HepG2 (cell line): ENCODE measurements around the gene KLF16.

Experiments used
- CCDC6 ChIP-seq: sonication (generic); formaldehyde crosslinking; IDR thresholded peaks from 2 replicates; pipeline ENCODE4 v1.8.1; 2022; ENCODE audit warnings: mild to moderate bottlenecking, missing genetic modification reagents, moderate library complexity
- CEBPB ChIP-seq: IDR thresholded peaks from 2 replicates; pipeline ENCODE4 v1.6.1; 2011; ENCODE audit warnings: low read depth, low read length, improper control_type of control experiment, borderline replicate concordance
- KLF16 ChIP-seq, 2 experiments: sonication (generic) in 1 of 2; formaldehyde crosslinking in 1 of 2; IDR thresholded peaks; 2 replicates each; pipeline versions ENCODE4 v1.6.1 to v1.8.0; 2016 to 2023; ENCODE audit warnings: missing genetic modification reagents in 2 of 2, missing compliant biosample characterization in 1 of 2
- SMAD1 ChIP-seq: sonication (generic); formaldehyde crosslinking; IDR thresholded peaks from 2 replicates; pipeline ENCODE4 v1.4.0; 2020; ENCODE audit warnings: missing genetic modification reagents, low read depth, mild to moderate bottlenecking, borderline replicate concordance
- ZFX ChIP-seq: sonication (generic); formaldehyde crosslinking; IDR thresholded peaks from 2 replicates; pipeline ENCODE4 v1.4.0; 2020; ENCODE audit warnings: mild to moderate bottlenecking, low read depth, missing genetic modification reagents, moderate library complexity
- ZNF530 ChIP-seq: sonication (generic); formaldehyde crosslinking; IDR thresholded peaks from 2 replicates; pipeline ENCODE4 v1.5.0; 2020; ENCODE audit warnings: low read depth, mild to moderate bottlenecking, missing genetic modification reagents
- ZSCAN12 ChIP-seq: sonication (generic); formaldehyde crosslinking; IDR thresholded peaks from 2 replicates; pipeline ENCODE4 v1.9.0; 2021; ENCODE audit warnings: mild to moderate bottlenecking, missing genetic modification reagents
- TF ChIP-seq, protein P1 (sequence below): sonication (generic); formaldehyde crosslinking; IDR thresholded peaks from 2 replicates; pipeline ENCODE4 v1.5.0; 2020; ENCODE audit warnings: mild to moderate bottlenecking, missing genetic modification reagents, moderate library complexity

DNA sequence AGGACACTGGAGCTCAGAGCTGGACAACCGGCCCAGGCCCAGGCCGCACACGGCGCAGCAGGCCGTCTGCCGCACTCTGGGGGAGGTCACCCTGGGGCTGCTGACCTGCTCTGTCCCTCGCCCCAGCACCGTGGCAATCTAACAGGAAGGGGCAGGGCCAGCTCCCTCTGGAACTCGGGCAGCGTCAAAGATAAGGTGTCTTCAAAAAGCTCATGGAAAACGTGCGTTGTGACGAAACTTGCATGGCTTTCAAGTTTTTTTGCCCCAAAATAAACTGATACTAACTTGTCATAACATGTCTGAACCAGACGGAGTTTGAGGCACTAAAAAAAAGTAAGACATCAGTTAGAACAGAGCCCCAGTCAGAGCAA is 39.1 kb downstream of the KLF16 start:
- no peak for TF ChIP-seq KLF16 (CRISPR knock-in tag; IDR thresholded peaks at IDR 0.05)
- TF ChIP-seq SMAD1 (CRISPR knock-in tag) = no peak
- TF ChIP-seq ZSCAN12 = no peak
- TF ChIP-seq CCDC6 (CRISPR knock-in tag) = no peak
- TF ChIP-seq CEBPB = no peak
- no peak for TF ChIP-seq ZFX
- TF ChIP-seq, protein P1, sequence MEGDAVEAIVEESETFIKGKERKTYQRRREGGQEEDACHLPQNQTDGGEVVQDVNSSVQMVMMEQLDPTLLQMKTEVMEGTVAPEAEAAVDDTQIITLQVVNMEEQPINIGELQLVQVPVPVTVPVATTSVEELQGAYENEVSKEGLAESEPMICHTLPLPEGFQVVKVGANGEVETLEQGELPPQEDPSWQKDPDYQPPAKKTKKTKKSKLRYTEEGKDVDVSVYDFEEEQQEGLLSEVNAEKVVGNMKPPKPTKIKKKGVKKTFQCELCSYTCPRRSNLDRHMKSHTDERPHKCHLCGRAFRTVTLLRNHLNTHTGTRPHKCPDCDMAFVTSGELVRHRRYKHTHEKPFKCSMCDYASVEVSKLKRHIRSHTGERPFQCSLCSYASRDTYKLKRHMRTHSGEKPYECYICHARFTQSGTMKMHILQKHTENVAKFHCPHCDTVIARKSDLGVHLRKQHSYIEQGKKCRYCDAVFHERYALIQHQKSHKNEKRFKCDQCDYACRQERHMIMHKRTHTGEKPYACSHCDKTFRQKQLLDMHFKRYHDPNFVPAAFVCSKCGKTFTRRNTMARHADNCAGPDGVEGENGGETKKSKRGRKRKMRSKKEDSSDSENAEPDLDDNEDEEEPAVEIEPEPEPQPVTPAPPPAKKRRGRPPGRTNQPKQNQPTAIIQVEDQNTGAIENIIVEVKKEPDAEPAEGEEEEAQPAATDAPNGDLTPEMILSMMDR (CRISPR knock-in tag) = no peak
- no peak for TF ChIP-seq ZNF530 (CRISPR knock-in tag)
